A673 (cell line): ENCODE results near the gene RIBC2.
"Not testable (repeated sequence)": the region's sequence is repeated elsewhere in the genome, so short reads cannot be mapped to it uniquely, and the experiment has no call there.

Experiments used
- CTCF ChIP-seq: fragments of 300-800, 200-600 bp; sonication (generic); conservative IDR thresholded peaks from 2 replicates; pipeline ENCODE4 v1.5.1; 2017; ENCODE audit warnings: low read depth, mild to moderate bottlenecking, antibody characterized with exemption, low read length, moderate library complexity, mixed read lengths
- EZH2 ChIP-seq: fragments of 200-600 bp; sonication (generic); IDR thresholded peaks from 2 replicates; pipeline ENCODE4 v1.6.1; 2017; ENCODE audit warnings: borderline replicate concordance, low read depth, mild to moderate bottlenecking, mixed read lengths, antibody characterized with exemption, low read length; ENCODE audit not compliant: poor library complexity, severe bottlenecking

GRCh38 chr22:45436871-45437517 lies 23.5 kb downstream of the RIBC2 start:
- not testable (repeated sequence) for TF ChIP-seq CTCF, EZH2
